AG09309 (cell line): ENCODE results near the gene SLCO6A1.

ENCODE experiments used
- DNase-seq: peaks from one replicate; pipeline ENCODE4 v3.0.0-alpha.2; 2010; ENCODE audit warnings: low read depth
- H3K4me3 ChIP-seq: 2 replicates; pipeline ENCODE4 v1.5.1; 2011; ENCODE audit warnings: mild to moderate bottlenecking, low read depth, low read length, moderate library complexity; ENCODE audit not compliant: control insufficient read depth
- CTCF ChIP-seq: IDR thresholded peaks from 2 replicates; pipeline ENCODE4 v1.5.1; 2011; ENCODE audit warnings: mild to moderate bottlenecking, low read depth, low read length, inconsistent platforms; ENCODE audit not compliant: insufficient read depth, control insufficient read depth; ENCODE audit errors: missing control alignments

The SLCO6A1 gene

DNA sequence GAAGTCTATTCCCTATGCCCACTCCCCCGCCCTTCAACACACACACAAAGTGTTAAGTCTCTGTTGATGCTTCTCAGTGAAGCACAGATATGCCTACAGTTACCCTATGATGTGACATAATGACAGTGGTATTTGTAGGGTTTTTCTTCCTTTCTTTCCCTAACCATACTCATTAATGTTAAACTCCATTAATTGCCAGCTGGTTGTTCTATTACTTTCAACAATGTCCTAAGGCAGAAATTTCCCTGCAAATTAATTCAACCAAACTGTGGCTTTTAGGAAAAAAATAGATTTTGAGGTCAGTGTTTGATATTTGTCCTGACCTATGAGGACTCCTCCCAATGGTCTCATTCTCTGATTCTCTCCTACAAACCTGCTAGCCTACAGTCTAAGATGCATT is 38.2 kb upstream of the SLCO6A1 start:
- no peak overlapping the region for H3K4me3 ChIP-seq
- no peak for DNase-seq
- TF ChIP-seq CTCF: no peak

DNA sequence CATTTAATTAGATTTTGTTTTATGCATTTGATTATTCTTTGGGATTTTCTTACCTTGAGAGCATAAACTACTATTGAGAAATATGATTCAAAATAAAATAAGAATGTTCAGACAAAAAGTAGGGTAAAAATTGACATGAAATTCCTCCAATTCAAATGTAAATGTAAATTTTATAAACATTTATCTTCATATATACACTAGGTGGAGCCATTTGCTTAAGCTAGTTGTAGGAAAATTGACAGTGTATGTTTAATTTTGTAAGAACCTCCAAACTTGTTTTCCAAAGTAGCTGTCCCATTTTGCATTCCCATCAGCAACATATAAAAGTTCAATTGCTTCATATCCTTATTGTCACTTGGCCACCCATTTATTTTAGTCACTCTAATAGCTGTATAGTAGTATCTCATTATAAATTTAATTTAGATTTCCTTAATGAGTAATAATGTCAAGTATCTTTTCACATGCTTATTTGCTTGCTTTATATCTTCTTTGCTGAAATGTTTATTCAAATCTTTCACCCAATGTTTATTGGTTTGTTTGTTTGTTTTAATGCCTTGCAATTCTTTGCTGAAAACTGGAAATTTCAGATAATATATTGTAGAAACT is 37.6 kb upstream of the SLCO6A1 start:
- DNase-seq: no peak
- no peak overlapping the region for H3K4me3 ChIP-seq
- peak; percentile 32 for TF ChIP-seq CTCF

- no peak for TF ChIP-seq CTCF
- H3K4me3 ChIP-seq: no peak overlapping the region
- DNase-seq: no peak
Measured at GRCh38 chr5:102532123-102532522, 33.3 kb upstream of the SLCO6A1 start.

DNA sequence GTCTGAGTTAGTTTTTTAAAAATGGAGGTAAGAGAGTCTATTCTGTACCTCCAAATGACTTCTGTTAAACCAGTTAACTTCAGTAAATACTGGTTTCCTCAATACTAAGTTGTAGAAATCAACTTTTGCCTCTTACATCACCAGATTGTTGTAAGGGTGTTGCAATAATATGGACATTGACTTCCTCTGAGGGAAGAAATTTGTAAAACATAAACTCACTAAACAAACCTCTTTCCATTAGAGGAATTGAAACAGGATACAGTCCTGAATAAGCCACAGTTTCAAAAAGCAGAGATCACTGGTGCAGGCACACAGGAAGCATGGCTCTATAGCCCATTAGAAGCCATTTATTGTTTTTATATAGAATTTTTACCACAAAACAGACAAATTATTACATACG is 32.7 kb upstream of the SLCO6A1 start:
- TF ChIP-seq CTCF: no peak
- DNase-seq: no peak
- H3K4me3 ChIP-seq: no peak overlapping the region

- TF ChIP-seq CTCF: no peak
- no peak overlapping the region for H3K4me3 ChIP-seq
- DNase-seq: no peak
Measured at GRCh38 chr5:102529447-102529846, 30.6 kb upstream of the SLCO6A1 start.

DNA sequence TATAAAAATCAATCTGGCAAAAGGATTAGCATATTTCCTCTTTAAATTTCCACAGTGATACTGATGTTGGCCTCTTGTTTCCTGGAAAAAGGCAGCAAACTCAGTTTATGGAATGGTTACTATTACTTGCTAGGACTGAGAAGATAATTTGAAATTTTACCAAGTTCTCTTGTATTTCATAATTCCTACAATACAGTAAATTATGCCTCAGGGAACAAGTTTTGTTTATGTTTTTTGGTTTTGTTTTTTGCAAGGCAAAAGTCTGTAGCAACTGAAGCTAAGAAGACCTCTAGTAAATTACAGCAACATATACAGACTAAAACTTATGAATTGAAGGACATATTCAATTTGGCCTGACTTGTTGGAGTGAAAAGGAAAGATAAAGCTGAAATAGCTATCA is 30.2 kb upstream of the SLCO6A1 start:
- TF ChIP-seq CTCF: no peak
- DNase-seq: no peak
- no peak overlapping the region for H3K4me3 ChIP-seq

GRCh38 chr5:102528600-102528999 is 29.8 kb upstream of the SLCO6A1 start:
- no peak for DNase-seq
- no peak for TF ChIP-seq CTCF
- H3K4me3 ChIP-seq: no peak overlapping the region
